GM13977 (cell line): ENCODE measurements around the gene FSIP1.

Source experiments
- DNase-seq: peaks from one replicate; pipeline ENCODE4 v3.0.0; 2012; ENCODE audit warnings: low spot score
- in situ Hi-C: fragments of 300-500 bp; cut with MboI; formaldehyde crosslinking; loops from one replicate; pipeline ENCODE4 v1.12.0; 2022; ENCODE audit warnings: low sequenced_read_pairs, low pct_unique_long_range_greater_than_20kb, mixed read lengths, inconsistent platforms; ENCODE audit not compliant: unreplicated experiment
- TF ChIP-seq, protein P1 (sequence below): IDR thresholded peaks from 2 replicates; pipeline ENCODE4 v1.5.1; 2012; ENCODE audit warnings: mild to moderate bottlenecking, control low read depth; ENCODE audit not compliant: insufficient read depth; ENCODE audit errors: extremely low read depth, missing control alignments

FSIP1 gene

GRCh38 chr15:39777496-39777895 is 5.1 kb downstream of the FSIP1 start:
- TF ChIP-seq, protein P1, sequence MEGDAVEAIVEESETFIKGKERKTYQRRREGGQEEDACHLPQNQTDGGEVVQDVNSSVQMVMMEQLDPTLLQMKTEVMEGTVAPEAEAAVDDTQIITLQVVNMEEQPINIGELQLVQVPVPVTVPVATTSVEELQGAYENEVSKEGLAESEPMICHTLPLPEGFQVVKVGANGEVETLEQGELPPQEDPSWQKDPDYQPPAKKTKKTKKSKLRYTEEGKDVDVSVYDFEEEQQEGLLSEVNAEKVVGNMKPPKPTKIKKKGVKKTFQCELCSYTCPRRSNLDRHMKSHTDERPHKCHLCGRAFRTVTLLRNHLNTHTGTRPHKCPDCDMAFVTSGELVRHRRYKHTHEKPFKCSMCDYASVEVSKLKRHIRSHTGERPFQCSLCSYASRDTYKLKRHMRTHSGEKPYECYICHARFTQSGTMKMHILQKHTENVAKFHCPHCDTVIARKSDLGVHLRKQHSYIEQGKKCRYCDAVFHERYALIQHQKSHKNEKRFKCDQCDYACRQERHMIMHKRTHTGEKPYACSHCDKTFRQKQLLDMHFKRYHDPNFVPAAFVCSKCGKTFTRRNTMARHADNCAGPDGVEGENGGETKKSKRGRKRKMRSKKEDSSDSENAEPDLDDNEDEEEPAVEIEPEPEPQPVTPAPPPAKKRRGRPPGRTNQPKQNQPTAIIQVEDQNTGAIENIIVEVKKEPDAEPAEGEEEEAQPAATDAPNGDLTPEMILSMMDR = no peak
- no peak for DNase-seq
- in situ Hi-C loops = no loop called here

- no peak for DNase-seq
- TF ChIP-seq, protein P1 = no peak
- in situ Hi-C loops = no loop called here
These were observed 6.6 kb downstream of the FSIP1 start for GRCh38 chr15:39776068-39776467.

- in situ Hi-C loops = no loop called here
- TF ChIP-seq, protein P1 = no peak
- no peak for DNase-seq
These were observed 7.9 kb downstream of the FSIP1 start for GRCh38 chr15:39774688-39775267.

DNA sequence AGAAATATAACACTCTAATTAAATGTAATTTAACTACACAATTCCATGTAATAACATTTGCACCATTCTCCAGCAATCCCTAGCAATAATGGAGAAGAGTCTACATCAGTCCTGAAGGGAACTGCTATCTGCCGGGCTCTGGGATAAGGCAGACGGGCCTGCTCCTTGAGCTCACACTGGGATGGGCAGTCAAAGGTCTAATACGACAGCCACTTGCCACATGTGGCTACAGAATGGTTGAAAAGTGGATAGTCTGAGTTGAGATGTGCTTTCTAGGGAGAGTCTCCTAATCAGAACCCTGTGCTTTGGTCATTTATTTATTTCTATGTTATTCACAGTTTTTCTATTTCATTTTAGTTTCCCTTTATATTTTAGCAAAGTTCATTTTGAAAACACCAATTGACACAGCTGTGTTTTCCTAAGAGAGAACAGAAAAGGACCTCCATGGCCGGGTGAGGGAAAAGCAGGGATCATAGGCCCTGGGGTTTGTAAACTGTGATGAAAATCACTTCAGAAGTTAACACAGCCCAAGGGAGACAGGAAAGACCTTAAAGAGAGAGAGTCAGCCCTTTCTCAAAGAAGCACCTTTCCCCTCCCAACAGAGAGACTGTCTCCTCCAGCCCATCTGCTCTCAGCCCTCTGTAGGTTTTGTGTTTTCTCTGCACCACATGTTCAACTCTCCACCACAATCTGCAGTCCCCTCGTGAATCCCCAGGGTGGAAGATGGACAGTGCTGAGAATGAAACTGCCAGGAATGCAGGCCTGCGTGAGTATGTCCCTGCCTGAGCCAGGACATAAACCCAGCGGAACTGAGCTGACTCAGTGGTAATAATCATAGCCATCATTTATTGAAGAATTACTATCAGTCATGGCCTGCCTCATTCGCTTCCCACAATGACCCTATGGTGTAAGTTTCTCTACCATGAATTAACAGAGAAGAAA is 11.6 kb downstream of the FSIP1 start:
- in situ Hi-C loops = no loop called here
- TF ChIP-seq, protein P1 = no peak
- DNase-seq = no peak

- in situ Hi-C loops = no loop called here
- DNase-seq = no peak
- TF ChIP-seq, protein P1 = no peak
These were observed 14.7 kb downstream of the FSIP1 start for GRCh38 chr15:39767921-39768320.

GRCh38 chr15:39761006-39761405 is 21.6 kb downstream of the FSIP1 start:
- TF ChIP-seq, protein P1 = no peak
- in situ Hi-C loops = no loop called here
- no peak for DNase-seq
